Common myeloid progenitor, CD34-positive (primary cell): ENCODE measurements around the gene KCNN3.

Experiments used
- CTCF ChIA-PET: fragments of 350-600 bp; sonication (Branson Sonifier 250); formaldehyde crosslinking; loops from one replicate; lab custom pipeline; 2021; ENCODE audit warnings: antibody characterized with exemption; lab: Charles Lee
- POLR2A ChIA-PET: fragments of 350-600 bp; sonication (Branson Sonifier 250); formaldehyde crosslinking; loops from one replicate; lab custom pipeline; 2021; ENCODE audit warnings: antibody characterized with exemption; lab: Charles Lee
- DNase-seq, 3 donors: peaks; one replicate each; pipeline versions ENCODE4 v3.0.0 to v3.0.0-alpha.2; 2013
- H3K27ac ChIP-seq, 2 experiments: 1 replicate in 1 of 2; 2 replicates in 1 of 2; pipeline ENCODE4 v1.7.0; 2013; ENCODE audit warnings: inconsistent platforms in 2 of 2, low read length in 2 of 2, mild to moderate bottlenecking in 2 of 2, low read depth in 1 of 2, moderate library complexity in 1 of 2; ENCODE audit not compliant: severe bottlenecking in 2 of 2, insufficient read depth in 1 of 2, poor library complexity in 1 of 2
- H3K27me3 ChIP-seq, 5 experiments: replicated peaks in 2 of 5; 1 replicate in 3 of 5; 2 replicates in 2 of 5; pipeline versions ENCODE4 v1.6.1 to v1.7.0; 2013; ENCODE audit warnings: low read length in 4 of 5, mild to moderate bottlenecking in 2 of 5, moderate library complexity in 2 of 5, inconsistent platforms in 1 of 5; ENCODE audit not compliant: insufficient read depth in 5 of 5, control insufficient read depth in 4 of 5
- H3K36me3 ChIP-seq, 4 experiments: 1 replicate in 2 of 4; 2 replicates in 2 of 4; pipeline versions ENCODE4 v1.6.1 to v1.7.0; 2013; ENCODE audit warnings: low read length in 3 of 4, control low read depth in 1 of 4, mild to moderate bottlenecking in 1 of 4; ENCODE audit not compliant: control insufficient read depth in 4 of 4, insufficient read depth in 4 of 4
- H3K4me1 ChIP-seq, 4 experiments: 1 replicate in 3 of 4; 2 replicates in 1 of 4; pipeline versions ENCODE4 v1.6.1 to v1.7.1; 2013; ENCODE audit warnings: low read length in 3 of 4, mild to moderate bottlenecking in 3 of 4, control low read depth in 1 of 4, inconsistent platforms in 1 of 4, moderate library complexity in 1 of 4; ENCODE audit not compliant: control insufficient read depth in 4 of 4, insufficient read depth in 4 of 4; ENCODE audit errors: control extremely low read depth in 1 of 4
- H3K4me3 ChIP-seq, 7 experiments: 1 replicate in 4 of 7; 2 replicates in 3 of 7; pipeline versions ENCODE4 v1.5.1 to v1.7.0; 2013; ENCODE audit warnings: mild to moderate bottlenecking in 7 of 7, low read length in 6 of 7, moderate library complexity in 6 of 7, inconsistent platforms in 2 of 7, low read depth in 2 of 7, control low read depth in 1 of 7; ENCODE audit not compliant: insufficient read depth in 4 of 7, control insufficient read depth in 1 of 7; ENCODE audit errors: extremely low read depth in 1 of 7
- H3K9me3 ChIP-seq, 5 experiments: 1 replicate in 4 of 5; 2 replicates in 1 of 5; pipeline versions ENCODE4 v1.6.1 to v1.7.1; 2013; ENCODE audit warnings: low read length in 4 of 5, mild to moderate bottlenecking in 2 of 5, inconsistent platforms in 1 of 5, low read depth in 1 of 5, moderate library complexity in 1 of 5; ENCODE audit not compliant: control insufficient read depth in 4 of 5, insufficient read depth in 2 of 5; ENCODE audit errors: control extremely low read depth in 1 of 5
- WGBS: methylation state at CpG from one replicate; pipeline ENCODE4 v1.1.5; 2013; ENCODE audit not compliant: insufficient coverage; 5-methylcytosine and 5-hydroxymethylcytosine counted together

KCNN3 gene

GRCh38 chr1:154801234-154802011 lies 68.7 kb downstream of the KCNN3 start:
- Histone ChIP-seq H3K4me3 (no peak overlapping the region), H3K27ac (no peak overlapping the region), H3K36me3 (no peaks in the 10 kb centered on the region), H3K4me1 (peaks cover 0 to 12% (median 8%) of the 10 kb centered on the region in 4 experiments), H3K27me3 (peaks cover 0 to 3% (median 0%) of the 10 kb centered on the region in 5 experiments), H3K9me3 (no peaks in the 10 kb centered on the region)
- POLR2A ChIA-PET, result no interaction called here
- 96% methylated on average over 14 of the region's 16 CpGs for WGBS
- no peak for DNase-seq
- CTCF ChIA-PET, result interaction anchor here (1.0 to 2.2 kb wide), 4 partner anchors 11 to 58 kb away, joined by 3 to 7 read pairs (median 3); no protein-coding TSS in a partner anchor

- H3K27me3 ChIP-seq, result peaks cover 0 to 3% (median 0%) of the 10 kb centered on the region in 5 experiments
- DNase-seq, result no peak
- no peaks in the 10 kb centered on the region for H3K4me1 ChIP-seq
- ChIA-PET CTCF (no interaction called here), POLR2A (no interaction called here)
- WGBS, result 100% methylated on average over 5 of the region's 5 CpGs
- no peaks in the 10 kb centered on the region for H3K36me3 ChIP-seq
- H3K27ac ChIP-seq, result no peak overlapping the region
- no peak overlapping the region for H3K4me3 ChIP-seq
- no peaks in the 10 kb centered on the region for H3K9me3 ChIP-seq
Measured at GRCh38 chr1:154799188-154799587, 70.9 kb downstream of the KCNN3 start.

GRCh38 chr1:154798645-154799044 lies 71.4 kb downstream of the KCNN3 start:
- DNase-seq, result no peak
- Histone ChIP-seq H3K9me3 (no peaks in the 10 kb centered on the region), H3K27ac (no peak overlapping the region), H3K27me3 (peaks cover 0 to 3% (median 0%) of the 10 kb centered on the region in 5 experiments), H3K36me3 (no peaks in the 10 kb centered on the region), H3K4me1 (no peaks in the 10 kb centered on the region), H3K4me3 (no peak overlapping the region)
- no CpG with 5 or more reads among the region's 1 CpG for WGBS
- ChIA-PET POLR2A (interaction anchor here (0.5 kb wide), 1 partner anchor 1311 kb away, joined by 4 read pairs; no protein-coding TSS in a partner anchor), CTCF (no interaction called here)

GRCh38 chr1:154797175-154797574 lies 72.9 kb downstream of the KCNN3 start:
- Histone ChIP-seq H3K9me3 (no peaks in the 10 kb centered on the region), H3K4me1 (peaks cover under 1 to 10% (median 6%) of the 10 kb centered on the region in 4 experiments), H3K27me3 (peaks cover 0 to 5% (median 0%) of the 10 kb centered on the region in 5 experiments), H3K36me3 (no peaks in the 10 kb centered on the region), H3K4me3 (no peak overlapping the region), H3K27ac (no peak overlapping the region)
- WGBS, result 98% methylated on average over 5 of the region's 6 CpGs
- POLR2A ChIA-PET, result no interaction called here
- DNase-seq, result no peak
- CTCF ChIA-PET, result interaction anchor here (0.9 to 1.1 kb wide), 2 partner anchors 13 to 30 kb away, joined by 4 read pairs; no protein-coding TSS in a partner anchor

GRCh38 chr1:154796303-154796892 lies 73.7 kb downstream of the KCNN3 start:
- Histone ChIP-seq H3K9me3 (no peaks in the 10 kb centered on the region), H3K36me3 (no peaks in the 10 kb centered on the region), H3K27ac (no peak overlapping the region), H3K27me3 (peaks cover 0 to 5% (median 0%) of the 10 kb centered on the region in 5 experiments), H3K4me3 (no peak overlapping the region), H3K4me1 (peaks cover 5 to 17% (median 12%) of the 10 kb centered on the region in 4 experiments)
- WGBS, result 83% methylated on average over 13 of the region's 15 CpGs
- POLR2A ChIA-PET, result interaction anchor here (1.1 kb wide), 1 partner anchor 13 kb away, joined by 3 read pairs; no protein-coding TSS in a partner anchor
- CTCF ChIA-PET, result interaction anchor here (0.8 to 0.9 kb wide), 2 partner anchors 10 to 29 kb away, joined by 3 to 4 read pairs; no protein-coding TSS in a partner anchor
- DNase-seq, result peak in 1 of 3 donors; percentile 13

- ChIA-PET CTCF (interaction anchor here (1.1 to 1.7 kb wide), 3 partner anchors 11 to 28 kb away, joined by 3 to 5 read pairs (median 4); no protein-coding TSS in a partner anchor), POLR2A (interaction anchor here (1.1 kb wide), 1 partner anchor 13 kb away, joined by 3 read pairs; no protein-coding TSS in a partner anchor)
Measured at GRCh38 chr1:154794608-154795007, 75.5 kb downstream of the KCNN3 start.

More at GRCh38 chr1:154794608-154795007, 75.5 kb downstream of the KCNN3 start:
- Histone ChIP-seq H3K9me3 (no peaks in the 10 kb centered on the region), H3K4me3 (no peak overlapping the region), H3K27me3 (peaks cover 0 to 3% (median 0%) of the 10 kb centered on the region in 5 experiments), H3K4me1 (peaks cover 5 to 29% (median 21%) of the 10 kb centered on the region in 4 experiments), H3K27ac (no peak overlapping the region), H3K36me3 (no peaks in the 10 kb centered on the region)
- no peak for DNase-seq
- 100% methylated on average over 3 of the region's 3 CpGs for WGBS
